ENCODE data around the gene RAPH1. TPM values are rescaled to one million over a fixed set of nuclear protein-coding genes. Genes with fewer than 3 reads are reported as not detected.

RAPH1 gene
- total RNA-seq, 1 donor from 2014 or later, result 71.6 TPM

GRCh38 chr2:203446780-203447179 lies 88.3 kb downstream of the RAPH1 start:
- H3K4me3 Mint-ChIP-seq (ENCODE audit: unreplicated experiment), result no peak overlapping the region
- DNase-seq (ENCODE audit: low spot score), result no peak
- H3K27me3 Mint-ChIP-seq (ENCODE audit: low read depth), result no peaks in the 10 kb centered on the region
- H3K27ac Mint-ChIP-seq (ENCODE audit: unreplicated experiment), result no peak overlapping the region
- H3K36me3 Mint-ChIP-seq (ENCODE audit: low read depth), result peaks cover 26% of the 10 kb centered on the region
- H3K4me1 Mint-ChIP-seq (ENCODE audit: low read depth), result peaks cover 34% of the 10 kb centered on the region
- no peaks in the 10 kb centered on the region for H3K9me3 Mint-ChIP-seq (ENCODE audit: low read depth)
- TF ChIP-seq CTCF (IDR thresholded peaks at IDR 0.05), result no peak

- no peak for TF ChIP-seq CTCF (IDR thresholded peaks at IDR 0.05)
- Mint-ChIP-seq H3K4me3 (ENCODE audit: unreplicated experiment) (no peak overlapping the region), H3K4me1 (ENCODE audit: low read depth) (peaks cover 27% of the 10 kb centered on the region), H3K9me3 (ENCODE audit: low read depth) (no peaks in the 10 kb centered on the region), H3K27ac (ENCODE audit: unreplicated experiment) (peak overlapping the region; percentile 87), H3K27me3 (ENCODE audit: low read depth) (no peaks in the 10 kb centered on the region), H3K36me3 (ENCODE audit: low read depth) (peaks cover 31% of the 10 kb centered on the region)
- no peak for DNase-seq (ENCODE audit: low spot score)
Observed at GRCh38 chr2:203446071-203446481, 89.0 kb downstream of the RAPH1 start.

GRCh38 chr2:203444738-203445137 lies 90.4 kb downstream of the RAPH1 start:
- H3K27ac Mint-ChIP-seq (ENCODE audit: unreplicated experiment), result no peak overlapping the region
- H3K27me3 Mint-ChIP-seq (ENCODE audit: low read depth), result no peaks in the 10 kb centered on the region
- peaks cover 34% of the 10 kb centered on the region for H3K36me3 Mint-ChIP-seq (ENCODE audit: low read depth)
- peaks cover 15% of the 10 kb centered on the region for H3K4me1 Mint-ChIP-seq (ENCODE audit: low read depth)
- no peak overlapping the region for H3K4me3 Mint-ChIP-seq (ENCODE audit: unreplicated experiment)
- TF ChIP-seq CTCF (IDR thresholded peaks at IDR 0.05), result no peak
- no peak for DNase-seq (ENCODE audit: low spot score)
- no peaks in the 10 kb centered on the region for H3K9me3 Mint-ChIP-seq (ENCODE audit: low read depth)

GRCh38 chr2:203442463-203442862 lies 92.6 kb downstream of the RAPH1 start:
- Mint-ChIP-seq H3K4me1 (ENCODE audit: low read depth) (peaks cover 27% of the 10 kb centered on the region), H3K27ac (ENCODE audit: unreplicated experiment) (no peak overlapping the region), H3K4me3 (ENCODE audit: unreplicated experiment) (no peak overlapping the region), H3K27me3 (ENCODE audit: low read depth) (no peaks in the 10 kb centered on the region), H3K36me3 (ENCODE audit: low read depth) (peaks cover 41% of the 10 kb centered on the region), H3K9me3 (ENCODE audit: low read depth) (no peaks in the 10 kb centered on the region)
- TF ChIP-seq CTCF (IDR thresholded peaks at IDR 0.05), result no peak
- no peak for DNase-seq (ENCODE audit: low spot score)

GRCh38 chr2:203441463-203441862 lies 93.6 kb downstream of the RAPH1 start:
- H3K27ac Mint-ChIP-seq (ENCODE audit: unreplicated experiment), result no peak overlapping the region
- H3K4me1 Mint-ChIP-seq (ENCODE audit: low read depth), result peaks cover 34% of the 10 kb centered on the region
- no peaks in the 10 kb centered on the region for H3K9me3 Mint-ChIP-seq (ENCODE audit: low read depth)
- no peaks in the 10 kb centered on the region for H3K27me3 Mint-ChIP-seq (ENCODE audit: low read depth)
- no peak for TF ChIP-seq CTCF (IDR thresholded peaks at IDR 0.05)
- peaks cover 43% of the 10 kb centered on the region for H3K36me3 Mint-ChIP-seq (ENCODE audit: low read depth)
- H3K4me3 Mint-ChIP-seq (ENCODE audit: unreplicated experiment), result no peak overlapping the region
- DNase-seq (ENCODE audit: low spot score), result no peak
